Measurements from ENCODE around the gene ADCY4. TPM values are rescaled to one million over a fixed set of nuclear protein-coding genes. Genes with fewer than 3 reads are reported as not detected.
A peak's percentile ranks its signal among the peaks of the same experiment; 100 is the strongest.

ADCY4 gene
- total and polyA plus RNA-seq, 2 of the 13 experiments (the other 11 are each of a cell fraction or from before 2014, with no cell fraction given), result 0.03 TPM; not detected in 1

DNA sequence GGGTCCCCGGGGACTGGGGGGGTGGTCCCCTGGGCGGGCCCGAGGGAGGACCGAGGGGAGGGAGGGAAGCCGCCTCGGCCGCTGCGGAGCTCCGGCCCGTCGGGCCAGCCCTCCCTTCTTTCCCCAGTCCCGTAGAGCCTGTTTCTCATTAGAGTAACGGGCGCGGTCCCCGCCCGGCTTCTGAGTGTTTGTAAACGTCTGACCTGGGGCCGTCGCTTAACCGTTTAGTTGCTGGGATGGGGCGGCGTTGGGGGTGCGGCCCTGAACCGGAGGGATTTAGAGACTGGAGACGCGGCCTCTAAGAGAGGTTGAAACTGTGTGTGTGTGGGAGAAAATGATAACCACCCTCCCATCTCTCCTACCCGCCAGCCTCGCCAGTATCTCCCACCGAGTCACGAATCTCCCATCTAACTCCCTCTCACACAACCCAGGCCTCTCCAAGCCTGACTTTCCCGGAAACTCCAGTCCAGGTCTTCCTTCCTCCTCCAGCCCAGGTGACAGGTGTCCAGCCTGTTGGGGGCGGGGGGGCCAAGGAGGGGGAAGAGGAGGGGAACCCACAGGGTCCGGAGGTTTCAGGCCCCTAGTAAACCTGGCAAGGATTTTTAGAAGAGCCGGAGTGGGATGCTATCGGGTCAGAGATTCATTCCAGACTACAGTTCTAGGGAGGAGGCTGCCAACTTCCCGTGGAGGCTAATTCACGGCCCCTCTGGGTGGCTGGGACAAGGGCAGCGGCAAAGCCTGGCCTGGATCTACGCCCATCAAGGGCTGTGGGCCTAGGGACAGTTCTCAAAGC is 32.0 kb upstream of the ADCY4 start (continued):
- TF ChIP-seq ARNT2 (CRISPR knock-in tag; IDR thresholded peaks at IDR 0.05; ENCODE audit: low read depth) (peak; percentile 44; the same call in 1 of the 2 replicates), ZNF263 (CRISPR knock-in tag; IDR thresholded peaks at IDR 0.05) (peak; percentile 46), ZNF343 (CRISPR knock-in tag; IDR thresholded peaks at IDR 0.05) (peak; percentile 93; the same call in 1 of the 2 replicates), HNF4G (IDR thresholded peaks at IDR 0.05; ENCODE audit: borderline replicate concordance, low read depth, low read length) (0 out of 2 replicates have a peak, but pooled peaks have one; percentile 29), HNF4G (CRISPR knock-in tag; IDR thresholded peaks at IDR 0.05; ENCODE audit: borderline replicate concordance, low read depth) (peak; percentile 60; the same call in 1 of the 2 replicates), ZNF670 (CRISPR knock-in tag; IDR thresholded peaks at IDR 0.05; ENCODE audit: borderline replicate concordance) (0 out of 2 replicates have a peak, but pooled peaks have one; percentile 30), ZNF205 (CRISPR knock-in tag; IDR thresholded peaks at IDR 0.05) (0 out of 2 replicates have a peak, but pooled peaks have one; percentile 46), PHF8 (CRISPR knock-in tag; IDR thresholded peaks at IDR 0.05) (peak; percentile 60), ZNF589 (CRISPR knock-in tag; conservative IDR thresholded peaks at IDR 0.05) (no peak), ZNF615 (CRISPR knock-in tag; IDR thresholded peaks at IDR 0.05; ENCODE audit: borderline replicate concordance) (no peak), ZFAT (CRISPR knock-in tag; conservative IDR thresholded peaks at IDR 0.05) (0 out of 2 replicates have a peak, but pooled peaks have one; percentile 62), ZNF839 (CRISPR knock-in tag; IDR thresholded peaks at IDR 0.05; ENCODE audit: borderline replicate concordance) (peak; percentile 64; the same call in 1 of the 2 replicates), ZNF550 (CRISPR knock-in tag; IDR thresholded peaks at IDR 0.05; ENCODE audit: borderline replicate concordance) (peak; percentile 97), SOX13 (IDR thresholded peaks at IDR 0.05) (peak; percentile 29; the same call in 1 of the 2 replicates), SOX13 (CRISPR knock-in tag; conservative IDR thresholded peaks at IDR 0.05 in 1 of 2, IDR thresholded peaks at IDR 0.05 in 1 of 2) (peak in 1 of 2 experiments; percentile 37; a peak in 1 of 4 replicates), ETV6 (CRISPR knock-in tag; conservative IDR thresholded peaks at IDR 0.05) (peak; percentile 56; the same call in 1 of the 2 replicates), SMARCE1 (IDR thresholded peaks at IDR 0.05; ENCODE audit: borderline replicate concordance) (no peak), ZNF350 (CRISPR knock-in tag; IDR thresholded peaks at IDR 0.05; ENCODE audit: borderline replicate concordance, low read depth) (peak; percentile 79), CREM (IDR thresholded peaks at IDR 0.05) (peak; percentile 53), CREM (CRISPR knock-in tag; IDR thresholded peaks at IDR 0.05) (no peak), ZNF564 (CRISPR knock-in tag; IDR thresholded peaks at IDR 0.05) (0 out of 2 replicates have a peak, but pooled peaks have one; percentile 20), ZEB1 (IDR thresholded peaks at IDR 0.05; ENCODE audit: insufficient replicate concordance, low read depth) (peak; percentile 100), ZNF264 (CRISPR knock-in tag; IDR thresholded peaks at IDR 0.05) (no peak)
- TF ChIP-seq, protein P1, sequence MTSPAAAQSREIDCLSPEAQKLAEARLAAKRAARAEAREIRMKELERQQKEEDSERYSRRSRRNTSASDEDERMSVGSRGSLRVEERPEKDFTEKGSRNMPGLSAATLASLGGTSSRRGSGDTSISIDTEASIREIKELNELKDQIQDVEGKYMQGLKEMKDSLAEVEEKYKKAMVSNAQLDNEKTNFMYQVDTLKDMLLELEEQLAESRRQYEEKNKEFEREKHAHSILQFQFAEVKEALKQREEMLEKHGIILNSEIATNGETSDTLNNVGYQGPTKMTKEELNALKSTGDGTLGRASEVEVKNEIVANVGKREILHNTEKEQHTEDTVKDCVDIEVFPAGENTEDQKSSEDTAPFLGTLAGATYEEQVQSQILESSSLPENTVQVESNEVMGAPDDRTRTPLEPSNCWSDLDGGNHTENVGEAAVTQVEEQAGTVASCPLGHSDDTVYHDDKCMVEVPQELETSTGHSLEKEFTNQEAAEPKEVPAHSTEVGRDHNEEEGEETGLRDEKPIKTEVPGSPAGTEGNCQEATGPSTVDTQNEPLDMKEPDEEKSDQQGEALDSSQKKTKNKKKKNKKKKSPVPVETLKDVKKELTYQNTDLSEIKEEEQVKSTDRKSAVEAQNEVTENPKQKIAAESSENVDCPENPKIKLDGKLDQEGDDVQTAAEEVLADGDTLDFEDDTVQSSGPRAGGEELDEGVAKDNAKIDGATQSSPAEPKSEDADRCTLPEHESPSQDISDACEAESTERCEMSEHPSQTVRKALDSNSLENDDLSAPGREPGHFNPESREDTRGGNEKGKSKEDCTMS (CRISPR knock-in tag; conservative IDR thresholded peaks at IDR 0.05), result 0 out of 2 replicates have a peak, but pooled peaks have one; percentile 7
- TF ChIP-seq, protein P2, sequence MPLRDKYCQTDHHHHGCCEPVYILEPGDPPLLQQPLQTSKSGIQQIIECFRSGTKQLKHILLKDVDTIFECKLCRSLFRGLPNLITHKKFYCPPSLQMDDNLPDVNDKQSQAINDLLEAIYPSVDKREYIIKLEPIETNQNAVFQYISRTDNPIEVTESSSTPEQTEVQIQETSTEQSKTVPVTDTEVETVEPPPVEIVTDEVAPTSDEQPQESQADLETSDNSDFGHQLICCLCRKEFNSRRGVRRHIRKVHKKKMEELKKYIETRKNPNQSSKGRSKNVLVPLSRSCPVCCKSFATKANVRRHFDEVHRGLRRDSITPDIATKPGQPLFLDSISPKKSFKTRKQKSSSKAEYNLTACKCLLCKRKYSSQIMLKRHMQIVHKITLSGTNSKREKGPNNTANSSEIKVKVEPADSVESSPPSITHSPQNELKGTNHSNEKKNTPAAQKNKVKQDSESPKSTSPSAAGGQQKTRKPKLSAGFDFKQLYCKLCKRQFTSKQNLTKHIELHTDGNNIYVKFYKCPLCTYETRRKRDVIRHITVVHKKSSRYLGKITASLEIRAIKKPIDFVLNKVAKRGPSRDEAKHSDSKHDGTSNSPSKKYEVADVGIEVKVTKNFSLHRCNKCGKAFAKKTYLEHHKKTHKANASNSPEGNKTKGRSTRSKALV (CRISPR knock-in tag; IDR thresholded peaks at IDR 0.05), result 0 out of 2 replicates have a peak, but pooled peaks have one; percentile 37

All from HepG2 (cell line).